GM12892 (cell line): Measurements from ENCODE around the gene ENAH.

Source experiments
- DNase-seq: peaks from one replicate; pipeline ENCODE4 v3.0.0; 2011; ENCODE audit not compliant: insufficient read length
- FAIRE-seq: peaks from 2 replicates; lab custom pipeline; 2011; peaks lifted over from hg19 to GRCh38; lab: Jason Lieb, UNC
- POLR2A ChIP-seq: IDR thresholded peaks from 2 replicates; pipeline ENCODE4 v1.6.1; 2011; ENCODE audit warnings: low read depth, low read length, control low read depth
- POLR2AphosphoS5 ChIP-seq: IDR thresholded peaks from 2 replicates; pipeline ENCODE4 v1.6.1; 2011; ENCODE audit warnings: low read depth, low read length, control low read depth
- TAF1 ChIP-seq: IDR thresholded peaks from 2 replicates; pipeline ENCODE4 v1.6.1; 2011; ENCODE audit warnings: low read depth, mild to moderate bottlenecking, control low read depth, low read length, borderline replicate concordance

The ENAH gene

GRCh38 chr1:225691861-225692516 is 39.1 kb upstream of the ENAH start:
- DNase-seq (no peak), FAIRE-seq (no peak)
- TF ChIP-seq TAF1 = no peak
- TF ChIP-seq POLR2A = no peak
- TF ChIP-seq POLR2AphosphoS5 = no peak

GRCh38 chr1:225691377-225691776 is 38.5 kb upstream of the ENAH start:
- FAIRE-seq = no peak
- TF ChIP-seq POLR2A (no peak), POLR2AphosphoS5 (no peak), TAF1 (no peak)
- no peak for DNase-seq

- TF ChIP-seq POLR2A (no peak), TAF1 (no peak), POLR2AphosphoS5 (no peak)
- FAIRE-seq (no peak), DNase-seq (no peak)
Measured at GRCh38 chr1:225689882-225690459, 37.0 kb upstream of the ENAH start.

GRCh38 chr1:225688345-225688744 is 35.4 kb upstream of the ENAH start:
- FAIRE-seq (no peak), DNase-seq (no peak)
- TF ChIP-seq POLR2AphosphoS5 (no peak), POLR2A (no peak), TAF1 (no peak)

GRCh38 chr1:225685476-225686176 is 32.7 kb upstream of the ENAH start:
- FAIRE-seq (no peak), DNase-seq (no peak)
- TF ChIP-seq POLR2AphosphoS5 (no peak), POLR2A (no peak), TAF1 (no peak)

GRCh38 chr1:225684741-225685140 is 31.8 kb upstream of the ENAH start:
- DNase-seq = no peak
- FAIRE-seq = no peak

GRCh38 chr1:225681231-225681630 is 28.3 kb upstream of the ENAH start:
- DNase-seq = no peak
- TF ChIP-seq POLR2AphosphoS5 = no peak
- TF ChIP-seq POLR2A = no peak
- TF ChIP-seq TAF1 = no peak
- FAIRE-seq = no peak

More at GRCh38 chr1:225684741-225685140, 31.8 kb upstream of the ENAH start:
- TF ChIP-seq TAF1 = no peak
- TF ChIP-seq POLR2A = no peak
- no peak for TF ChIP-seq POLR2AphosphoS5

GRCh38 chr1:225678545-225678944 is 25.6 kb upstream of the ENAH start:
- no peak for FAIRE-seq

GRCh38 chr1:225677350-225678124 is 24.6 kb upstream of the ENAH start:
- no peak for FAIRE-seq
- DNase-seq = no peak
- TF ChIP-seq POLR2A (no peak), POLR2AphosphoS5 (no peak), TAF1 (no peak)

More at GRCh38 chr1:225678545-225678944, 25.6 kb upstream of the ENAH start:
- TF ChIP-seq POLR2AphosphoS5 = no peak
- DNase-seq = no peak

GRCh38 chr1:225674381-225674780 is 21.5 kb upstream of the ENAH start:
- no peak for DNase-seq
- no peak for TF ChIP-seq POLR2A
- no peak for TF ChIP-seq POLR2AphosphoS5
- no peak for TF ChIP-seq TAF1

GRCh38 chr1:225670806-225671733 is 18.1 kb upstream of the ENAH start:
- FAIRE-seq (no peak), DNase-seq (no peak)
- TF ChIP-seq POLR2A (no peak), TAF1 (no peak), POLR2AphosphoS5 (no peak)

More at GRCh38 chr1:225674381-225674780, 21.5 kb upstream of the ENAH start:
- FAIRE-seq = no peak
